TTC549 (cell line): Measurements from ENCODE around the gene SMIM9.

ENCODE experiments used
- FAIRE-seq: peaks from 2 replicates; lab custom pipeline; 2012; peaks lifted over from hg19 to GRCh38; lab: Jason Lieb, UNC

Gene SMIM9

DNA sequence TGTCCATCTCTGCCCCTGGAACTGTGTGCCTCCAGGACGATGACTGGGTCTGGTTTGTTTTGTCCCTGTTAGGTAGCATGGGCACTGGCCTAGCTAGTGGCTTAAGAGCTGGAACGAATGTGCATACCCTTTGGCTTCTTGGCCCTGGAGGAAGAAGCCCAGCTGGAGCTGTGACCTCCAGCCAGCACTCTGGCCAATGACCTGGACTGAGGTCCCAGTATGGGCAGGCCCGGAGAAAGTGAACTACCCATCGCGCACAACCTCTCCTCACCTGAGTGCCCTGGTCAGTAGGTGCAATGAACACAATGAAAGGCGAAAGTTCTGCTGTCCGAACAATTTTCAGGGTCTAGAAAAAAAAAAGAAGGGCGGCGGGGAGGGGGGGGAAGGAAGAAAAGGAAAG, 53.5 kb downstream of the SMIM9 start:
- no peak for FAIRE-seq

- FAIRE-seq = no peak
Observed at GRCh38 chrX:154779261-154779660, 55.2 kb downstream of the SMIM9 start.

- FAIRE-seq = no peak
Observed at GRCh38 chrX:154776753-154777152, 57.7 kb downstream of the SMIM9 start.

- no peak for FAIRE-seq
Observed at GRCh38 chrX:154775419-154776349, 58.8 kb downstream of the SMIM9 start.

DNA sequence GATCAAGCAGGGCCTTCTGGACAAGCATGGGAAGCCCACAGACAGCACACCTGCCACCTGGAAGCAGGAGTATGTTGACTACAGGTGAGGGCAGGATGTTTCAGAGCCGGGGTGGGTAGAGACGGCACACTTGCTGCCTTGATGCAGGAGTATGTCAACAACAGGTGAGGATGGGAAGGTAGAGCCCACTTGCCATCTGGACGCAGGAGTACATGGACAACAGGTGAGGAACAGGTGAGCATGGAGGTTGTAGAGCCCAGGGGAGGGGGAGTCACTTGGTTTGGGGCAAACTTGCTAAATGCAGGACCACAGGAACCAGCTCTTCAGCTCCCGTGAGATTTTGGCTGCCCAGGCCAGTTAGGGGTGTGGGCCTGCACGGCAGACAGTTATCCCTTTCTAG, 59.8 kb downstream of the SMIM9 start:
- no peak for FAIRE-seq
